Right lobe of liver (tissue), 4 donors: Measurements from ENCODE around the gene DPP6.

ENCODE experiments used
- CTCF ChIP-seq, 4 donors: fragments of 200-600 bp in 3 of 4; fragments of 450-650 bp in 1 of 4; IDR thresholded peaks; one replicate each; pipeline versions ENCODE4 v1.5.1 to v1.8.0; 2016 to 2022; ENCODE audit warnings: antibody characterized with exemption in 4 of 4, mild to moderate bottlenecking in 2 of 4
- POLR2A ChIP-seq: fragments of 450-650 bp; IDR thresholded peaks from one replicate; pipeline ENCODE4 v1.6.1; 2017; ENCODE audit warnings: antibody characterized with exemption, mild to moderate bottlenecking
- donor health status: DM: no; HTN: no; CAD: no.
- donor health status: DM: no; HTN: no; CAD: no.
- donor health status: DM: no; HTN: yes; CAD: no.

GRCh38 chr7:154741131-154741530 lies 688.9 kb downstream of the DPP6 start:
- TF ChIP-seq CTCF (IDR thresholded peaks at IDR 0.05): no peak
- TF ChIP-seq POLR2A: no peak
